NB4 (cell line): Measurements from ENCODE around the gene EPS15.

Source experiments
- CTCF ChIP-seq: IDR thresholded peaks from one replicate; pipeline ENCODE4 v1.5.1; 2012; ENCODE audit warnings: low read depth, low read length
- POLR2A ChIP-seq: IDR thresholded peaks from 2 replicates; pipeline ENCODE4 v1.6.1; 2011; ENCODE audit warnings: mild to moderate bottlenecking; ENCODE audit not compliant: insufficient read length; ENCODE audit errors: extremely low read depth

- no peak for TF ChIP-seq CTCF
- no peak for TF ChIP-seq POLR2A
Observed at GRCh38 chr1:51380936-51381335, 138.1 kb downstream of the EPS15 start.
